GM19397 (cell line): ENCODE results near the gene HMGN2.

Experiments used
- ATAC-seq: cut with Tn5 transposase; IDR thresholded peaks from one replicate; pipeline ENCODE4 v1.9.1; 2021; ENCODE audit warnings: mild to moderate bottlenecking, moderate library complexity; ENCODE audit not compliant: unreplicated experiment

HMGN2 gene

GRCh38 chr1:26472320-26472900 lies at the start of gene HMGN2:
Gene HMGN2, plus strand, starts transcription at chr1:26472440. Its CDS starts 173 bp downstream, at chr1:26472613.
- peak; percentile 46 for ATAC-seq

DNA sequence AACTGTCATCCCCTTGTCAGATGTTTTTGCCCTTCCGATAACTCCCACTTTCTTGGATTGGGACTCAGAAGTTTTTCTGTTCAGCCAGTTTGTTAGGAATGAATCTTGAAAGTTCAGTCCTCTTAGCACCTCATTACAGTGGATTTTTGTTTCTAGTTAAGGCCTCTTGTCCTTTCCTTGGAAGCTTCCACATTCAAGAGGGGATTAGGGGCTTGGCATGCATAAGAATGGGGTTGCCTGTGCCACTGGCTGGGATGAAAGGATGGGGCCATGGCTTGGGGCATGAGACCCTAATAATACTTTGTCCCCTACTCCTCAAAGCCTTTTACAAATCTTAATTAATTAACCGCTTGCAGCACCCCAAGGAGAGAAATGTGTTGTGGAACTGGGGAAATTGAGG lies 42.5 kb upstream of the HMGN2 start:
- no peak for ATAC-seq

DNA sequence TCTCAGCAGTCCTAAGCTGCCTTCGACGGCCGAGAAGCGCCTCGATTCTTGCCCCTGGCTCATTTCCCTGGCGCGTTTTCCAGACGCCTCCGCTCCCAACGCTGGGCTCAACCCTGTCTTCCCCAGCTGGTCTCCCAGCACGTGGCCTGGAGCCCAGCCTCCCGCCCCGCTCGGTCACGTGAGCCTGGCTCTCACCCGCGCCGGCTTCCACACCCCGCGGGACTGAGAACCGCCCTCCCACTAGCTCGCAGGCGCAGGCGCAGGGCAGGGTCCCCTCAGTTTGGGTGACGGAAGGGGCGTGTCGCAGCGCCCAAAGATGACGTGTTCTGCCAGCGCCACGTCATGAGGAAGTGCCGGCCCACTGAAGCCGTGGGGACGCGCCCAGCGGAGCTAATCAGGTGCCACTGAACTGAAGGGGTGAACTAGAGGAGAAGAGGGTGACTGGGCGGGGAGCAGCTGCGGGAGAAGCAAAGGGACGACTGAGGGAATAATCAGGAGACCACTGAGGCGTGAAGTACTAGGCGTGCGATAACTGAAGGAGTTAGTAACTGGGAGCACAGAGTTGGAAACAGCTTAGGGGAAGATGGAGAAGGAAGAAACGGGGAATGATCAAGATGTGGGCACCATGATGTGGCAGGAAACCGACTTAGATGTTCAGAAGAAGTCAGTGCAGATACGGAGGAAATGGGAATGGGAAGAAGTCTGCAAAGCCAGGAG lies 40.1 kb upstream of the HMGN2 start, which contains the start of gene DHDDS:
Gene DHDDS, plus strand, starts transcription at position 343 of the 717 bp plus-strand sequence. CDS start 625 bp downstream, outside the sequence.
- peak; percentile 96 for ATAC-seq

GRCh38 chr1:26432793-26433192 lies 39.4 kb upstream of the HMGN2 start:
- ATAC-seq, result no peak

- ATAC-seq, result no peak
Observed at GRCh38 chr1:26434161-26434752, 38.0 kb upstream of the HMGN2 start.

- ATAC-seq, result no peak
Observed at GRCh38 chr1:26438041-26438440, 34.2 kb upstream of the HMGN2 start.

- no peak for ATAC-seq
Observed at GRCh38 chr1:26440259-26440658, 32.0 kb upstream of the HMGN2 start.

GRCh38 chr1:26449868-26450267 lies 22.4 kb upstream of the HMGN2 start:
- no peak for ATAC-seq

DNA sequence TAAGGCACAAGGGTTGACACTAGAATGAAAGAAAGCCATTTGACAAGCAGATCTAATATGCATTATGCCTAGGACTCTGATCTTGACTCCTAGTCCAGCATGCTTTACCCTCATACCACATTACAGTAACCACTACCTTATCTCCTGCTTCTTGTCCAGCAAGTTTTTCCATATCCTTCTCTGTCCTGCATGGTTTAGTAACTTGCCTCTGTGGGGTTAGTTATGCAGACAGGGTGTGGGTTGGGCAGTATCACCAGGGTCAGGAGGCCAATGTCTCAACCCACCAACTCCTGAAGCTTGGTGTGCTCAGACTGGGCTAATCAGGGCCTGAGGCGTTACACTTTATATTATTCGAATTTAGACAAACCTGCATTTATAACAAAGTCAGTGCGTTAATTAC lies 21.3 kb upstream of the HMGN2 start:
- ATAC-seq, result no peak

DNA sequence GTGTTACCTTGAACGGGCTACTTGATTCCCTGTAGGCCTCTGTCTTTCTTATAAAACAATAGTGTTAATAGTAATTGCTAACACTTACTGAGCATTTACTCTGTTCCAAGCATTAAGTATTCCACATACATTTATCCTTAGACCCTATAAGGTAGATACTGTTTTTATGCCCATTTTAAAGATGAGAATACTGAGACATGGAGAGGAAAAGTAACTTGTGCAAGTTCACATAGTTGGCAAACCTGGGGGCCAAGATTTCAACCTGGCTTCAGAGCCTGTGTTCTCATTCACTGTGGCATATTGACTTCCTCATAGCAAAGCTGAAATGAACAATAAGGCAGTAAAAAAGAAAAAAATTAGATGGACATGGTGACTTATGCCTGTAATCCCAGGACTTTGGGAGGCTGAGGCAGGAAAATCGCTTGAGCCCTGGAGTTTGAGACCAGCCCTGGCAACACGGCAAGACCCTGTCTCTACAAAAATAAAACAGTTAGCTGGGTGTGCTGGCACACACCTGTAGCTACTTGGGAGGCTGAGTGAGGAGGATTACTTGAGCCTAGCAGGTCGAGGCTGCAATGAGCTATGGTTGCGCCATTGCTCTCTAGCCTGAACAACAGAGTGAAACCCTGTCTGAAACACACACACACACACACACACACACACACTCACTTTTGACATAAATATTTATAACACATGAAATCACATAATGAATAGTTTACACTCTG lies 19.6 kb upstream of the HMGN2 start:
- no peak for ATAC-seq

- ATAC-seq, result no peak
Observed at GRCh38 chr1:26459148-26459547, 13.1 kb upstream of the HMGN2 start.

- ATAC-seq, result no peak
Observed at GRCh38 chr1:26459573-26460031, 12.6 kb upstream of the HMGN2 start.

DNA sequence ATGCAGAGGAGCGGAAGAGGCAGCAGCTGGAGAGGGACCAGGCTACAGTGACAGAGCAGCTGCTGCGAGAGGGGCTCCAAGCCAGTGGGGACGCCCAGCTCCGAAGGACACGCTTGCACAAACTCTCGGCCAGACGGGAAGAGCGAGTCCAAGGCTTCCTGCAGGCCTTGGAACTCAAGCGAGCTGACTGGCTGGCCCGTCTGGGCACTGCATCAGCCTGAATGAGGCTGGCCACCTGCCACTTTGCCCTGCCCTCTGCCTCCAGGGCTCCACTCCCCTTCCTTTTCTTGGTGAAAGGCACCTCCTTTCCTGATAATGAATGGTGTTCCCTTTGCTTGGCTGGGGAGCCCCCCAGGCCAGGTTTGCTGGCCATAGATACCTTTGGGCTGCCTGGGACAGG lies 3.3 kb upstream of the HMGN2 start:
- ATAC-seq, result no peak

GRCh38 chr1:26469558-26469957 lies 2.7 kb upstream of the HMGN2 start:
- no peak for ATAC-seq

DNA sequence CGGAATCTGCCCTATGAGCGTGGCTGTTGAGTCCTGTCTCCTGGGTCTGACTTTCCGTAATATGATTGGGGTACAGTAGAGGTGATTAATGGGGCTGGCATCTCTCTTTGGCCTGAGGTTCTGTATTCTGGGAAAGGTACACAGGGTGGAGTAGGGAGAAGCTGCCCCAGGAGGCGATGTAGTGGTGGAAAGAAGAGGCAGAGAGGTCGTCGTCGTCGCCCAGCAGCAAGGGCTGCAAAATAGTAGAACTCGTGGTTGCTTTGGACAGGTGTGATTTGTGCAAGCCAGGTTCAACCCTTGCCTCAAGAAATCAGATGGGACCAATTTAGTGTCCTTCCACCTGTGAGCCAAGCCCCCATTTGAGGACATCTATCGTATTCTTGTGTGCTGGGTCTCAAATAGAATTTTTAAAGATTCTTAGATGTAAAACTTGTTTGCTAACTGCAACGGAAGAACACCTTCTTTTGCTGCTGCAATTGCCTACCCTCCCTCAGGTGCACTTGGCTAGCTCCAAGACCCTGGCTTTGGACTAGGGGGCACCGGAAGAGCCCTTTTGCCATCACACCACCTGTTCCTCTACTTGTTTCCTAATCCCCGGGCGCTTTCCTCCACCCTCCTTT lies 1.3 kb upstream of the HMGN2 start:
- no peak for ATAC-seq

- ATAC-seq, result no peak
Observed at GRCh38 chr1:26471498-26472319, 531 bp upstream of the HMGN2 start.

- peak; percentile 69 for ATAC-seq
Observed at GRCh38 chr1:26472901-26473845, 933 bp downstream of the HMGN2 start.

- no peak for ATAC-seq
Observed at GRCh38 chr1:26474818-26475217, 2.6 kb downstream of the HMGN2 start.

DNA sequence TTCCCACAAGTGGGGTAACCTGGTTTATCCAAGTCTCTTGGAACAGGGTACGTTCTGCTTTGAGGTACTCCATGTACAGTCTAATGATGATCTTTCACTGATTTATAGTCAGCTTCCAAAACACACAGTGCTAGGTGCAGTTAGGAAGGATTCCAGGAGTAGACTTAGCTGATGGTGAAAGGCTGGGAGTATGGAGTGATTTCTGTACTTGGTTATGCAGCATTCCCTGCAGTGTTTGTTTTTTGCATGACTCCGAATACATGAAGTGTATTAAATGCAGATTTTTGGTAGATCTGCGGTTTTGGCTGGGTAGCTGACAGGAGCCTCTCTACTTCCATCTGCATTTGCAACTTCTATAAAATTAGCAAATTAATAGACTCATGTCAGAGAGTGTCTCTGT lies 3.7 kb downstream of the HMGN2 start:
- ATAC-seq, result no peak
